ENCODE data around the gene DMKN. TPM values are rescaled to one million over a fixed set of nuclear protein-coding genes. Genes with fewer than 3 reads are reported as not detected.

The DMKN gene
- total and polyA plus RNA-seq, 7 donors = 5.5 to 39.0 (median 15.8) TPM

DNA sequence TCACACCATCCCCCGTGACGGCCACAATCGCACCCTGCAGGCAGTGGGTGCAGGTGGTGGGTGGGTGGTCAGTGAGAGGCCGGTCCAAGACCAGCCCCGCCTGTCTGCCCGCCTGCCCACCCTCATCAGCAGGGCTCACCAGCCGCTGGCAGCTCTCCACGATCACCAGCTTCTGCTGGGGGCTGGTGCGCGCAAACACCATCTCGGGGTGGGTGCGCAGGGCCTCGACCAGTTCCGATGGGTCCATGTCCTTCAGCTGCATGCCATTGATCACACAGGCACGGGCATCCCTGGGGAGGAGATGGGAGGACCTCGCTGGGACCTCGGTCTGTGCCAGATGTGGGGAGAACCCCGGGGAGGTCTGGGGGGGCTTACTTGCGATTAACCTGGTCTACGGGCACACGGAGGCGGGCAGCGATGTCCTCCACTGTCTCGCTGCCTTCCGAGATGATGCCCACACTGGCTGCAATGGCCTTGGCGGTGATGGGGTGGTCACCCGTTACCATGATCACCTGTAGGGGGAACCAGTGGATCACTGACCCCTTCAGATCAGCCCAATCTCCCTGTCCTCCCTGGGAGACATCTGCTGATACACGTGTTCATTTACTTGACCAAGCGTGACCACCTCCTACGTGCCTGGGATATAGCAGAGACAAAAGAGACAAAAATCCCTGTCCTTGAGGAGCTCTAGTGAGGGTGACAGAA, 42.0 kb upstream of the DMKN start:
- intact Hi-C loops (cut with DNase I) = no loop called here
- no peak overlapping the region for H3K27ac ChIP-seq
- WGBS, 2 donors = 73 to 75% methylated on average over 30 of the region's 30 CpGs
- H3K4me3 ChIP-seq = no peak overlapping the region
- H3K36me3 ChIP-seq = no peaks in the 10 kb centered on the region
- H3K4me1 ChIP-seq = peaks cover 0 to 14% (median 11%) of the 10 kb centered on the region in 4 donors
- DNase-seq = no peak
- TF ChIP-seq POLR2A (IDR thresholded peaks at IDR 0.05) (no peak), EP300 (IDR thresholded peaks at IDR 0.05) (no peak), POLR2AphosphoS5 (IDR thresholded peaks at IDR 0.05) (no peak)
- TF ChIP-seq, protein P1, sequence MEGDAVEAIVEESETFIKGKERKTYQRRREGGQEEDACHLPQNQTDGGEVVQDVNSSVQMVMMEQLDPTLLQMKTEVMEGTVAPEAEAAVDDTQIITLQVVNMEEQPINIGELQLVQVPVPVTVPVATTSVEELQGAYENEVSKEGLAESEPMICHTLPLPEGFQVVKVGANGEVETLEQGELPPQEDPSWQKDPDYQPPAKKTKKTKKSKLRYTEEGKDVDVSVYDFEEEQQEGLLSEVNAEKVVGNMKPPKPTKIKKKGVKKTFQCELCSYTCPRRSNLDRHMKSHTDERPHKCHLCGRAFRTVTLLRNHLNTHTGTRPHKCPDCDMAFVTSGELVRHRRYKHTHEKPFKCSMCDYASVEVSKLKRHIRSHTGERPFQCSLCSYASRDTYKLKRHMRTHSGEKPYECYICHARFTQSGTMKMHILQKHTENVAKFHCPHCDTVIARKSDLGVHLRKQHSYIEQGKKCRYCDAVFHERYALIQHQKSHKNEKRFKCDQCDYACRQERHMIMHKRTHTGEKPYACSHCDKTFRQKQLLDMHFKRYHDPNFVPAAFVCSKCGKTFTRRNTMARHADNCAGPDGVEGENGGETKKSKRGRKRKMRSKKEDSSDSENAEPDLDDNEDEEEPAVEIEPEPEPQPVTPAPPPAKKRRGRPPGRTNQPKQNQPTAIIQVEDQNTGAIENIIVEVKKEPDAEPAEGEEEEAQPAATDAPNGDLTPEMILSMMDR (IDR thresholded peaks at IDR 0.05) = no peak
- no peaks in the 10 kb centered on the region for H3K9me3 ChIP-seq
- peaks cover 13 to 36% (median 31%) of the 10 kb centered on the region in 3 donors for H3K27me3 ChIP-seq

DNA sequence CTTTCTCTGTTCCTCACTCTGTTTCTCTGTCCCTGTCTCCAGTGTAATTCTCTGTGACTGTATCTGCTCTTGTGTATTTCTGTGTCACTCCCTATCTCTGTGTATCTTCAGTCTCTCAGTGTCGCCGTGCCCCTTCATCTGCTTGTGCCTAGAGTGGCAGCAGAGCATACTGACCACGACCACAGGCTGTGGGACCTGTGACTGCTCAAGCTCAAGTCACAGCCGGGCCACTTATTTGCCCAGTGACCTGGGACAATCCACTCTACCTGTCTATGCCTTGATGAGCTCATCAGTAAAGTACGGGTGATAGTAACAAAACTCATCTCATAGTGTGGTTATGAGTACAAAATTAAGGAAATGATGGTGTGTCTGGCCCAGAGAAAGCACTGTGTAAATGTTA, 40.6 kb upstream of the DMKN start:
- DNase-seq = no peak
- WGBS, 2 donors = 57 to 73% methylated on average over 5 of the region's 5 CpGs
- H3K9me3 ChIP-seq = no peaks in the 10 kb centered on the region
- no peak overlapping the region for H3K27ac ChIP-seq
- intact Hi-C loops (cut with DNase I) = no loop called here
- peaks cover 12 to 22% (median 17%) of the 10 kb centered on the region in 3 donors for H3K27me3 ChIP-seq
- TF ChIP-seq POLR2AphosphoS5 (IDR thresholded peaks at IDR 0.05) = no peak
- no peak for TF ChIP-seq POLR2A (IDR thresholded peaks at IDR 0.05)
- TF ChIP-seq, protein P1 (IDR thresholded peaks at IDR 0.05) = no peak
- no peak for TF ChIP-seq EP300 (IDR thresholded peaks at IDR 0.05)
- no peaks in the 10 kb centered on the region for H3K36me3 ChIP-seq
- H3K4me3 ChIP-seq = no peak overlapping the region
- H3K4me1 ChIP-seq = peaks cover 0 to 14% (median 11%) of the 10 kb centered on the region in 4 donors

DNA sequence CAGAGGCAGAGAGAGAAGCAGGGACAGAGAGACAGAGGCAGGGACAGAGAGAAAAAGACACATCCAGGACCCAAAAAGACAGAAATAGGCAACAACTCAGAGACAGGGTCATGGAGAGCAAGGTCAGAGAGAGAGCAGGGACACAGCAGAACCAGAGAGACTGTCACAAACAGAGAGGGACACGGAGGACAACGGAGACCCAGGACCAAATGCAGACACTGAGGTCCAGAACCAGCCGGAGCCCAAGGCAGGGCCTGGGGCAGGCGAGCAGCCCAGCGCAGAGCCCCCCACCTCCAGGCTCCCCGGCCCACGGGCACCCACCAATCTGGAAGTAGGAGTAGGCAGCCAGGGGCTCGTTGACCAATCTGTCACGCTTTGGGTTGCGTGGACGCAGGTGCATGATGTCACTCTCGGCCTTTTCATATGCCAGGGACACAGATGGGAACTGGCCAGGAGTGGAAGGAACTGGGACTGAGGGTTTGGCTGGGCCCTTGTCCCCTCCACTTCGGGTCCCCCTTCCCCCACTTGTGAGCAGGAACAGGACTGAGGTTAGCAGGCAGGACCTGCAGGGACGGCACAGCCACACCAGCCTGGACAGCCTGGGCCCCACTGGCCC, 40.0 kb upstream of the DMKN start:
- intact Hi-C loops (cut with DNase I) = no loop called here
- 70 to 74% methylated on average over 14 of the region's 14 CpGs for WGBS, 2 donors
- no peak for DNase-seq

DNA sequence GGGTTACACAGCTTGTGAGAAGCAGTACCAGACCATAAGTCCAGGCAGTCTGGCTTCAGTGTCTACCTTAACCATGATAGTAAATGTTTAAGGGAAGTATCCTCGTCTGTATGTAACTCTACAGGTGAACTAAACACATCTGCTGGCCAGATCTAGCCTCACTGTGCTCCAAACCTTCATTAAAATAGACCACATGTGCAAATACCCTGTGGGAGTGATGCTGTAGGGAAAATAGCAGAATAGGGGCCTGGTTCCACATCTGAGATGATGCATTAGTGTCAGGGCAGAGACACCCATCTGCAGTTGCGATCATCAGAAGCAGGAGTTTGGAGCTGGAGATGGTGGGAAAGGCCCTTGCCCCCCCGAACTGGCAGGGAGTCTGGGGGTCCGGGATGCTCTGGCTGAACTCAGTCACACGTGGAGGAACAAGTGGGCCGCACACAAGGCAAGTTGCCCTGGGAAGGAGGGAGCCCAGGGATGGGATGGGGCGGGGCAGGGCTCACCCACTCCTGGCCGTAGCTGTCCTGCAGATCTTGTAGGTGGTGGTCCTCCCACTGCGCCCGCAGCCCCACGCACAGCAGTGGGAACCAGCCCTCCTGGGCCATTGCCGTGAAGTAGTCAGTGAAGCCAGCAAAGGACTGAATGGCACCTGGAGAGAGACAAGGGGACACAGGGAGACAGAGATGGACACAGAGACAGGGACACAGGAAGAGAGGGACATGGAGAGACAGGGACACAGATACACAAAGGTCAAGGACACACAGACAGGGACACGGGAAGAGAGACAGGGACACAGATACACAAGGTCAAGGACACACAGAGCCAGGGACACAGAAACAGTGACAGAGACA, 39.3 kb upstream of the DMKN start:
- 65 to 76% methylated on average over 13 of the region's 13 CpGs for WGBS, 2 donors
- Histone ChIP-seq H3K9me3 (no peaks in the 10 kb centered on the region), H3K36me3 (peaks cover 0 to 5% (median 0%) of the 10 kb centered on the region in 4 donors), H3K4me1 (peaks cover 0 to 4% (median 3%) of the 10 kb centered on the region in 4 donors), H3K4me3 (no peak overlapping the region), H3K27ac (no peak overlapping the region), H3K27me3 (peaks cover 0 to 9% (median 4%) of the 10 kb centered on the region in 3 donors)
- DNase-seq = no peak
- intact Hi-C loops (cut with DNase I) = no loop called here
- TF ChIP-seq, protein P1 (IDR thresholded peaks at IDR 0.05) = no peak
- TF ChIP-seq POLR2A (IDR thresholded peaks at IDR 0.05) (no peak), EP300 (IDR thresholded peaks at IDR 0.05) (no peak), POLR2AphosphoS5 (IDR thresholded peaks at IDR 0.05) (no peak)

More for the DNA sequence above, 40.0 kb upstream of the DMKN start:
- H3K4me1 ChIP-seq = peaks cover 0 to 11% (median 10%) of the 10 kb centered on the region in 4 donors
- no peak overlapping the region for H3K27ac ChIP-seq
- no peaks in the 10 kb centered on the region for H3K36me3 ChIP-seq
- peaks cover 6 to 16% (median 11%) of the 10 kb centered on the region in 3 donors for H3K27me3 ChIP-seq
- TF ChIP-seq POLR2A (IDR thresholded peaks at IDR 0.05) = no peak
- TF ChIP-seq, protein P1 (IDR thresholded peaks at IDR 0.05) = no peak
- TF ChIP-seq POLR2AphosphoS5 (IDR thresholded peaks at IDR 0.05) = no peak
- TF ChIP-seq EP300 (IDR thresholded peaks at IDR 0.05) = no peak
- no peaks in the 10 kb centered on the region for H3K9me3 ChIP-seq
- H3K4me3 ChIP-seq = no peak overlapping the region
